ENCODE measurements around the gene MED31.

- TF ChIP-seq, protein P1, sequence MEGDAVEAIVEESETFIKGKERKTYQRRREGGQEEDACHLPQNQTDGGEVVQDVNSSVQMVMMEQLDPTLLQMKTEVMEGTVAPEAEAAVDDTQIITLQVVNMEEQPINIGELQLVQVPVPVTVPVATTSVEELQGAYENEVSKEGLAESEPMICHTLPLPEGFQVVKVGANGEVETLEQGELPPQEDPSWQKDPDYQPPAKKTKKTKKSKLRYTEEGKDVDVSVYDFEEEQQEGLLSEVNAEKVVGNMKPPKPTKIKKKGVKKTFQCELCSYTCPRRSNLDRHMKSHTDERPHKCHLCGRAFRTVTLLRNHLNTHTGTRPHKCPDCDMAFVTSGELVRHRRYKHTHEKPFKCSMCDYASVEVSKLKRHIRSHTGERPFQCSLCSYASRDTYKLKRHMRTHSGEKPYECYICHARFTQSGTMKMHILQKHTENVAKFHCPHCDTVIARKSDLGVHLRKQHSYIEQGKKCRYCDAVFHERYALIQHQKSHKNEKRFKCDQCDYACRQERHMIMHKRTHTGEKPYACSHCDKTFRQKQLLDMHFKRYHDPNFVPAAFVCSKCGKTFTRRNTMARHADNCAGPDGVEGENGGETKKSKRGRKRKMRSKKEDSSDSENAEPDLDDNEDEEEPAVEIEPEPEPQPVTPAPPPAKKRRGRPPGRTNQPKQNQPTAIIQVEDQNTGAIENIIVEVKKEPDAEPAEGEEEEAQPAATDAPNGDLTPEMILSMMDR (conservative IDR thresholded peaks at IDR 0.05; ENCODE audit: low read depth, low read length): no peak
- TF ChIP-seq EZH2 (IDR thresholded peaks at IDR 0.05; ENCODE audit: low read length, unreplicated experiment): no peak
- TF ChIP-seq EZH2phosphoT487 (IDR thresholded peaks at IDR 0.05; ENCODE audit: borderline replicate concordance, low read length): no peak
Observed at GRCh38 chr17:6630390-6630789, 21.0 kb downstream of the MED31 start.

Measured in PC-3 (cell line).